Osteocyte (in vitro differentiated cells): ENCODE measurements around the gene SPATA32. TPM values are rescaled to one million over a fixed set of nuclear protein-coding genes. Genes with fewer than 3 reads are reported as not detected.

Source experiments
- DNase-seq: peaks from one replicate; pipeline ENCODE4 v3.0.0; 2021; ENCODE audit warnings: mixed read lengths; ENCODE audit not compliant: unreplicated experiment; ENCODE audit errors: extremely low spot score
- H3K27ac Mint-ChIP-seq: one replicate; pipeline ENCODE4 v1.8.0; 2021; ENCODE audit warnings: mild to moderate bottlenecking, mixed read lengths; ENCODE audit not compliant: unreplicated experiment
- H3K27me3 Mint-ChIP-seq: one replicate; pipeline ENCODE4 v1.8.0; 2021; ENCODE audit warnings: mixed read lengths; ENCODE audit not compliant: unreplicated experiment
- H3K36me3 Mint-ChIP-seq: one replicate; pipeline ENCODE4 v1.8.0; 2021; ENCODE audit warnings: mixed read lengths; ENCODE audit not compliant: unreplicated experiment
- H3K4me1 Mint-ChIP-seq: one replicate; pipeline ENCODE4 v1.8.0; 2021; ENCODE audit warnings: mixed read lengths; ENCODE audit not compliant: unreplicated experiment
- H3K4me3 Mint-ChIP-seq: one replicate; pipeline ENCODE4 v1.8.0; 2021; ENCODE audit warnings: mild to moderate bottlenecking, moderate library complexity, mixed read lengths; ENCODE audit not compliant: unreplicated experiment
- H3K9me3 Mint-ChIP-seq: one replicate; pipeline ENCODE4 v1.8.0; 2021; ENCODE audit warnings: mixed read lengths; ENCODE audit not compliant: unreplicated experiment
- total RNA-seq: library from RNA; stranded (reverse); gene quantifications from 2 replicates; pipeline ENCODE4 v1.2.1, GENCODE V29; 2021
- TF ChIP-seq, protein P1 (sequence below): fragments of 200-600 bp; sonication (generic); IDR thresholded peaks from 2 replicates; pipeline ENCODE4 v1.5.0; 2021; ENCODE audit warnings: antibody characterized with exemption, mild to moderate bottlenecking, moderate library complexity

Gene SPATA32
- total RNA-seq, 1 donor from 2014 or later = not detected

DNA sequence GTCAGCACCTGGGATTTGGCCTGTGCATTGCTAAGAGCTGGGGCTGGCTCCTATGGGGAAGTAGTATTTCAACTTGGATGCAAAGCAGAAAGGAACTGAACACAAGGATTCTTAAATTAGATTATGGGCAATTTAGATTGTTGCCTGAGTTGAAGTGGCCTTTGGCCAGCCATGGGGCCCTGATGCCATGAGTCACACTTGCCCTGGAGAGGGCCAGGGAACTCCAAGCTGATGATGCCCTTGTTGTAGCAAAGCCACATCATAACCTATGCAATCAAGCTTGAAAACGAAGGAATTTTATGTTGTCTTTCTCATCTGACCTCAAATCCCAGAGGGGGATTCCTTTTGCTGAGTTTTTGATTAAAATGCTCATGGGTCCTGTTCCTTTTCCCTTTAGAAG, 3.9 kb upstream of the SPATA32 start:
- H3K9me3 Mint-ChIP-seq = no peaks in the 10 kb centered on the region
- TF ChIP-seq, protein P1, sequence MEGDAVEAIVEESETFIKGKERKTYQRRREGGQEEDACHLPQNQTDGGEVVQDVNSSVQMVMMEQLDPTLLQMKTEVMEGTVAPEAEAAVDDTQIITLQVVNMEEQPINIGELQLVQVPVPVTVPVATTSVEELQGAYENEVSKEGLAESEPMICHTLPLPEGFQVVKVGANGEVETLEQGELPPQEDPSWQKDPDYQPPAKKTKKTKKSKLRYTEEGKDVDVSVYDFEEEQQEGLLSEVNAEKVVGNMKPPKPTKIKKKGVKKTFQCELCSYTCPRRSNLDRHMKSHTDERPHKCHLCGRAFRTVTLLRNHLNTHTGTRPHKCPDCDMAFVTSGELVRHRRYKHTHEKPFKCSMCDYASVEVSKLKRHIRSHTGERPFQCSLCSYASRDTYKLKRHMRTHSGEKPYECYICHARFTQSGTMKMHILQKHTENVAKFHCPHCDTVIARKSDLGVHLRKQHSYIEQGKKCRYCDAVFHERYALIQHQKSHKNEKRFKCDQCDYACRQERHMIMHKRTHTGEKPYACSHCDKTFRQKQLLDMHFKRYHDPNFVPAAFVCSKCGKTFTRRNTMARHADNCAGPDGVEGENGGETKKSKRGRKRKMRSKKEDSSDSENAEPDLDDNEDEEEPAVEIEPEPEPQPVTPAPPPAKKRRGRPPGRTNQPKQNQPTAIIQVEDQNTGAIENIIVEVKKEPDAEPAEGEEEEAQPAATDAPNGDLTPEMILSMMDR = no peak
- H3K4me3 Mint-ChIP-seq = no peak overlapping the region
- DNase-seq = no peak
- H3K36me3 Mint-ChIP-seq = peaks cover 42% of the 10 kb centered on the region
- H3K27me3 Mint-ChIP-seq = no peaks in the 10 kb centered on the region
- peaks cover 7% of the 10 kb centered on the region for H3K4me1 Mint-ChIP-seq
- H3K27ac Mint-ChIP-seq = no peak overlapping the region

DNA sequence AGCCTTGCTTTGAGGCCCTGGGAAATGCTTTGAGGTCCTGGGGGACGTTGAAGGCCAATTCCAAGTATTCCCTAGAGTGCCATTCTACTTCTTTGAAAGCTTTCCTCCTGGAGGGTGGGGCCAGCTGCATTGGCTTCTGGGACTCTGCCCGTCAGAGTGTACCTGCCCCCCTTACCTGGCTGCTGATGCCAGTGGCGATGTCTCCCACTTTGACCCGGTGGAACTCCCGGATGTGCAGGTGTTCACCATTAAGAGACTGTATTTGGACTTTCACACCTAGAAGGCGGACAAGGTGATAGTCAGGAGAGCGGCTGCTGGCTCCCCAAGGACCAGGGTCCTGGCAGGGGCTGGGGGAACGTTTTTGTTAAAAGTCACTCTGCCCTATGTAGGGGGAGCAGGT, 3.1 kb upstream of the SPATA32 start:
- H3K4me1 Mint-ChIP-seq = peaks cover 7% of the 10 kb centered on the region
- no peaks in the 10 kb centered on the region for H3K27me3 Mint-ChIP-seq
- no peak overlapping the region for H3K4me3 Mint-ChIP-seq
- TF ChIP-seq, protein P1 = no peak
- no peak for DNase-seq
- H3K9me3 Mint-ChIP-seq = no peaks in the 10 kb centered on the region
- H3K36me3 Mint-ChIP-seq = peaks cover 40% of the 10 kb centered on the region
- H3K27ac Mint-ChIP-seq = no peak overlapping the region

DNA sequence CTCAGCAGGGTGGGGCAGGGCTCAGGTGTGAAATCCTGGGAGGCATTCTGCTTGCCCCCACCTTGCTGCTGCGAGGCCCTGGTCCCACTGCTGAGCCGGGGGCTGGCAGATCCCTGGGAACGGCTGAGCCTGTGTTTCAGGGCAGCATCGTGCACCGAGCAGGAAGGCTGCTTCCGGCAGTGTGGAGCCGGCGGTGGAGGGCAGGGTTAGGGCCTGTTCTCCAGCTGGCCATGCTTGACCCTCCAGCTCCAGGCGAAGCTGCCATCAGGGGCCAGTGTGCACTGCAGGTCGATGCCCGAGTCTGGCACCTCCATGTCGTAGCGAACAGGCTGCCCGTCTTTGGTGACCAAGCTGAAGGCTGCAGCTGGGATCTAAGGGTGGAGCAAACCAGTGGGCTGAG, 2.5 kb upstream of the SPATA32 start:
- H3K4me3 Mint-ChIP-seq = no peak overlapping the region
- no peaks in the 10 kb centered on the region for H3K27me3 Mint-ChIP-seq
- TF ChIP-seq, protein P1 = no peak
- peaks cover 7% of the 10 kb centered on the region for H3K4me1 Mint-ChIP-seq
- no peak overlapping the region for H3K27ac Mint-ChIP-seq
- no peaks in the 10 kb centered on the region for H3K9me3 Mint-ChIP-seq
- peaks cover 36% of the 10 kb centered on the region for H3K36me3 Mint-ChIP-seq
- DNase-seq = no peak

DNA sequence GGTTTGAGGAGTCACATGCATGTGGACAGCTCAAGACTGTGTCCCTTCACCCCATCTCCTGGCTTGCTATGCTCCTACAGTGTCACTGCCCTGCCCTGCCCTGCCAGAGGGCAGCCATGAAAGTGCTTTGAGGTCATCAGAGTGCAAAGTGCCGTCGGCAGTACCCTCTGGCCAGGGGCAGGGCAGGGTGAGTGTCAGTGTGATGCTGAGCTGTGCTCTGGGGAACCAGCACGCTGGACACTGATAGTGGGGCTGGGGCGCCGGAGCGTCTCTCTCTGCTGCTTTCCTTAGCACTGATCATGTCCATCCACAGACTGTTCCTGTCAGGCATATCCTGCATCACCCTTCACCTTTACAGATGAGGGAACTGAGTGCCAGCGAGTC, 1.6 kb upstream of the SPATA32 start:
- Mint-ChIP-seq H3K27ac (no peak overlapping the region), H3K36me3 (peaks cover 30% of the 10 kb centered on the region), H3K27me3 (no peaks in the 10 kb centered on the region), H3K4me1 (peaks cover 7% of the 10 kb centered on the region), H3K4me3 (no peak overlapping the region), H3K9me3 (no peaks in the 10 kb centered on the region)
- TF ChIP-seq, protein P1 = no peak
- no peak for DNase-seq

DNA sequence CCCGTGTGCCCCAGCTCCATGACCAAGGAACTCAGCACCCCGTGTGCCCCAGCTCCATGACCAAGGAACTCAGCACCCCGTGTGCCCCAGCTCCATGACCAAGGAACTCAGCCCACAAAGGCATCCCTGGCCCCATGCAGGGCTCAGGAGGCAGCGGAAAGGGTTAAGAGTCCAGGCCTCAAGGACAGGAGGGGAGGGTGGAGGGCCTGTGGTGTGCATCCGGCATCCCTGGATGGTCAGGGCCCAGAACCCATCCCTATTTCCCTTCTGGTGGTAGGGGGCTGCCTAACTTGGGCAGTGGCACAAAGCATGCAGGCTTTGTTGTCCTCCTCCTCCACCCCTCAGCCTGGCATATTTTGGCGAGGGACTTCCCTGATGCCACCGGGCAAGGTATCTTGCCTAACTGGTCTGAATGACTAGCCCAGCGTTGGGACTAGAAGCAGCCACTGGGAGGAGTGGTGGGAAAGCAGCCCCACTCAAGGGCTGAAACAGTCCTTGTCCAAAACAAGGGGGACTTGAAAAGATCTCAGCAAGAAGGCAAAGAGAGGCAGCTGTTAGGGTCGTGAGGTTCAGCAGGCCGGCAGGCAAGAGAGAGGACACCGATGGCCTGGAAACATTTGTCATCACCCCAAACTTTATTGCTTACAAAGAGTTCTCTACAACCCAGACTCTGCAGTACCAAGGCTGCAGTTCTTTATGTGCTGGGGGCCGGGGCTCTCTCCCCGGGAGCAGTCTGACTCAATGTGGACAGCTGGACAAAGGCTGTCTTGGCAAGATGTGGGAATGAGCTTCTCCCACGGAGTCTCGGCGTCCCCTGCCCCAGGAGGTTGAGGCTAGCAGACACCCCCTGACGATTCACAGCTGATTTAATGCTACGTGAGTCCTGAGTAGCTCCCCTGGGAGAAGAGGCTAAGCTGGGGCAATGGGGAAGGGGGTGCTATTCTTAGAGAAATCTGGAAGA, 902 bp upstream of the SPATA32 start:
- Mint-ChIP-seq H3K27me3 (no peaks in the 10 kb centered on the region), H3K4me1 (peaks cover 7% of the 10 kb centered on the region), H3K36me3 (peaks cover 27% of the 10 kb centered on the region), H3K27ac (no peak overlapping the region), H3K9me3 (no peaks in the 10 kb centered on the region), H3K4me3 (no peak overlapping the region)
- no peak for DNase-seq
- TF ChIP-seq, protein P1 = no peak
